Measurements from ENCODE around the gene ARL8B. TPM values are rescaled to one million over a fixed set of nuclear protein-coding genes. Genes with fewer than 3 reads are reported as not detected.

ARL8B gene
- total RNA-seq, 1 experiment from 2014 or later, result 29.0 TPM

- Histone ChIP-seq H3K27ac (ENCODE audit: insufficient read length, low read depth, low read length) (no peak overlapping the region), H3K27me3 (ENCODE audit: insufficient read depth, low read length) (no peaks in the 10 kb centered on the region), H3K56ac (ENCODE audit: insufficient read length, low read depth, low read length) (no peak overlapping the region), H2BK20ac (ENCODE audit: low read depth, low read length, poor library complexity, severe bottlenecking) (no peak overlapping the region), H2BK5ac (ENCODE audit: insufficient read length, low read length) (no peak overlapping the region), H3T11ph (ENCODE audit: low read length) (no peak overlapping the region), H3K9ac (ENCODE audit: extremely low read depth, insufficient read length, low read length) (no peak overlapping the region), H2BK12ac (ENCODE audit: insufficient read length, low read depth, low read length) (no peak overlapping the region), H2AK5ac (ENCODE audit: insufficient read length, low read length) (no peak overlapping the region), H3K14ac (ENCODE audit: insufficient read depth, low read length) (no peak overlapping the region), H3K4me2 (ENCODE audit: insufficient read depth, insufficient read length, low read length) (no peak overlapping the region), H4K8ac (replicated peaks; ENCODE audit: insufficient read length, low read depth, low read length) (no peak overlapping the region), H4K5ac (ENCODE audit: insufficient read length, low read depth, low read length) (no peak overlapping the region), H3K23ac (ENCODE audit: insufficient read length, low read depth, low read length) (no peak overlapping the region), H3K9me3 (ENCODE audit: control insufficient read depth, low read depth, low read length) (no peaks in the 10 kb centered on the region), H3K18ac (ENCODE audit: insufficient read length, low read depth, low read length) (no peak overlapping the region), H4K91ac (ENCODE audit: insufficient read length, low read depth, low read length) (no peak overlapping the region), H4K20me1 (ENCODE audit: control insufficient read depth, insufficient read depth, insufficient read length) (no peaks in the 10 kb centered on the region), H3K4ac (ENCODE audit: low read depth, low read length) (no peak overlapping the region), H3K79me1 (ENCODE audit: insufficient read depth, low read depth, low read length, poor library complexity, severe bottlenecking) (no peaks in the 10 kb centered on the region), H3K4me1 (ENCODE audit: insufficient read depth, low read length) (no peaks in the 10 kb centered on the region; the same call in 1 of the 2 replicates), H3K23me2 (ENCODE audit: insufficient read length, low read depth, low read length, poor library complexity, severe bottlenecking) (no peaks in the 10 kb centered on the region), H2BK120ac (ENCODE audit: low read depth, low read length, poor library complexity, severe bottlenecking) (no peak overlapping the region), H2BK15ac (ENCODE audit: low read depth, low read length) (no peak overlapping the region), H2AFZ (ENCODE audit: low read length) (no peak overlapping the region), H3K79me2 (ENCODE audit: insufficient read depth, low read length) (no peaks in the 10 kb centered on the region)
- Mint-ChIP-seq H3K9me3 (no peaks in the 10 kb centered on the region), H3K27me3 (ENCODE audit: low read depth) (peaks cover 2% of the 10 kb centered on the region), H3K4me1 (peaks cover 7 to 11% of the 10 kb centered on the region in 2 experiments; a peak in 3 of 4 replicates), H3K27ac (no peak overlapping the region), H3K4me3 (no peak overlapping the region), H3K36me3 (ENCODE audit: insufficient read depth in 1 of 3, low read depth in 3 of 3) (no peaks in the 10 kb centered on the region)
- DNase-seq, result no peak
- no CpG with 5 or more reads among the region's 6 CpGs for WGBS (ENCODE audit: extremely low coverage, insufficient read length, low lambda C conversion rate)
- peak; percentile 56 for TF ChIP-seq CTCF (conservative IDR thresholded peaks at IDR 0.05)
Observed at GRCh38 chr3:5226783-5227182, 104.7 kb downstream of the ARL8B start.
